ENCODE results near the gene SMARCB1.

The SMARCB1 gene

DNA sequence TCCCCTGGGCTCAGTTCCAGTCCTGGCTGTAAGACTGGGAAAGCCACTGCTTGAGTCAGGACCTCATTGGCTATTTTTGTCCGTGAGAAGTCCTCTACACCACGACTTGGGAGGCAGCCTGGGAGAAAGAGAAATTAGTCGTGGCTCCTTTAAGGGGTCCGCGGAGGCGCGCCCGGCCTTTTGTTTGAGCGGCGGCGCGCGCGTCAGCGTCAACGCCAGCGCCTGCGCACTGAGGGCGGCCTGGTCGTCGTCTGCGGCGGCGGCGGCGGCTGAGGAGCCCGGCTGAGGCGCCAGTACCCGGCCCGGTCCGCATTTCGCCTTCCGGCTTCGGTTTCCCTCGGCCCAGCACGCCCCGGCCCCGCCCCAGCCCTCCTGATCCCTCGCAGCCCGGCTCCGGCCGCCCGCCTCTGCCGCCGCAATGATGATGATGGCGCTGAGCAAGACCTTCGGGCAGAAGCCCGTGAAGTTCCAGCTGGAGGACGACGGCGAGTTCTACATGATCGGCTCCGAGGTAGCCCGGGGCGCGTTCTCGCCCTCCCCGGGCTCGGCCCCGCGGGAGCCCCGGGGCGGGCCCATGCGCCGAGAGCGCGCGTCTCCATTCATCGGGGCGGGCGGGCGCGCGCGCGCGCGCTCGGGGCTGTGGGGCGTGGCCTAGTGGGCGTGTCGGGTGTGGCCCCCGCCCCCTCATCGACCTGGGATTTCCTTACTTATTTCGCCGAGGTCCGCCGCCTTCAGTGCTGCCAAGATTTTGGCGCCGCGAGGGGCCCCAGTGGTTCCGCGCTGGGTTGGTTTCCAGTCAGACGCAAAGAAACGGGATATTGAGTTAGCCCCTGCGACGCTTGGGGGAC is at the start of gene SMARCB1:
TSS of gene SMARCB1 (plus strand) at position 215 of the 848 bp plus-strand sequence. CDS start at position 419, 204 bp downstream.
- DNase-seq (ENCODE audit: low read depth) = peak; percentile 65
- peak within 1 kb of the TSS; percentile 87 for H3K4me3 ChIP-seq (ENCODE audit: low read depth, low read length)

DNA sequence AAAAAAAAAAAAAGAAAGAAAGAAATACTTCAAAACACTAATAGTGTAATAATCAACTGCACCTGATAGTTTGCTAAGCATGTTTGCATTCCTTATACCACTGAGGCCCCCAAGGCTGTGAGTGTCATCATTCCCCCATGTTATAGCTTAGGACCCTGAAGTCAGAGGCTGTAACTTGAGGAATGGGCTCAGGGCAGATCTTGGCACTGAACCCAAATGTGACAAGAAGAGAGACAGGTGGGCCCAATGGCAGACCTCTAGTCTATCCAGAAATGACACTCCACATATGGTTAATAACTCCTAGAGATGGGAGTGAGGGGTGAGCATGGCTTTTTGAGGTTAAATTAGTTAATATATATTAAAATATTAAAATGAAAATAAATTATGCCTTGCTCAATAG is 49.1 kb upstream of the SMARCB1 start:
- no peak for DNase-seq (ENCODE audit: low read depth)
- no peak overlapping the region for H3K4me3 ChIP-seq (ENCODE audit: low read depth, low read length)

DNA sequence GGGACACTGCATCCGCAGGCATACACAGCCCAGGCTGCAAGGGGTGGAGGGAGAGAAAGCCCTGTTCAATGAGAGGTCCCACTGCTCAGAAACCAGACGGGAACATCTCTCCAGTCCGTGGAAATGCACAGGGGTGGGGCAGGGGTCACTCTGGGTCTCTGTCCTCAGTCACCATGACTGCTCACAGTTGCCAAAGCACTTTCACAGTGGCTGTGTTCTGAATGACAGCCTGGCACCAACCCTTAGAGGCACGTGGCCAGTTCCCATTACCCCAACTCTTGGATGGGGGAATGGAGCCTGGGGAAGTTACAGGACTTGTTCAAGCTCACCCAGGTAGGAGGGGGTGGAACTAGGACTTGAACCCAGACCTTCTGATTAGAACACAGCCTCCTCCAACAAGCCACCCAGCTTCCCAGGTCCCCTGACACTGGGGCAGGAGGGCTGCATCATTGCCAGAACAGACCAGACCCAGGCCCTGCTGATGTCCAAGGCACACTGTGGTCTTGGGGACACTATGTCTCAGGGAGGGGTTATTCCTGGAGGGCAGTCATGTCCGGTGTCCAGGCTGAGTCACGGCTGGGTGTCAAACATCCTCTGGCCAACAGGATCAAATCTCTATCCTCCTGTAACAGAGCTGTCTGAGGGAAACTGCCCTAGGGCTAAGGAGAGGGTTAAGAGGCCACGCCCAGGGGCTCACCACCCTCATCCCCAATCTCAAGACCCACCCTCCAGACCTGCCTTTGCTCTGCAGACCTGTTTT is 44.1 kb upstream of the SMARCB1 start:
- H3K4me3 ChIP-seq (ENCODE audit: low read depth, low read length) = no peak overlapping the region
- DNase-seq (ENCODE audit: low read depth) = no peak

DNA sequence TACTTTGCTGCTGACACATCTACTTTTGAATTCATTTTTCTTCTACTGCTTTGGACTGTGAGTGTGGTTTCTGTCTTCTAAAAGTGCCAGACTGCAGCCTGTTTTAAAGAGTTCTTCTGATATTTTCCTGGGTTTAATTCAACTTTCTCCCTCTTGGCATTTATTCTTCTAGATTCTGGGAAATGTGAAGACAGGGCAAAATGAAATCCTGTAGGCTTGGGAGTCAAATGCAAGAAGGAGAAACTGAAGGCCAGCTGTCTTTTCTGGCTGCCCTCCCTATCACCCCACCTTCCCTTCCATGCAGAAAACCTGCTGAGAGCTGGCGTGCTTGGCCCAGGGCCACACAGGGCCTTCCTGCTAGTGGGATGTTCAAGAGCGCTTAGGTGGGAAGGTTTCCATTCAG is 43.5 kb upstream of the SMARCB1 start:
- H3K4me3 ChIP-seq (ENCODE audit: low read depth, low read length) = no peak overlapping the region
- no peak for DNase-seq (ENCODE audit: low read depth)

DNA sequence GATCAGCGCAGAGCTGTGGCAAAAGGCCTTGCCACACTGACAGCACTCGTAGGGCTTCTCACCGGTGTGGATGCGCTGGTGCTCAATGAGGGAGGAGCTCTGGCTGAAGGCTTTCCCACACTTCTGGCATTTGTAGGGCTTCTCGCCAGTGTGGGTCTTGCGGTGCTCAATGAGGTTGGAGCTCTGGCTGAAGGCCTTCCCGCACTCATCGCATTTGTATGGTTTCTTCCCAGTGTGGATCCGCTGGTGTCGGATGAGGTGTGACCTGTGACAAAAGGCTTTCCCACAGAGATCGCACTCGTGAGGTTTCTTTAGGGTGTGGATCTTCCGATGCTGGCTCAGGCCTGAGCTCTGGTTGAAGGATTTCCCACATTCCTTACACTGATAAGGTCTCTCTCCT is 42.8 kb upstream of the SMARCB1 start:
- no peak overlapping the region for H3K4me3 ChIP-seq (ENCODE audit: low read depth, low read length)
- no peak for DNase-seq (ENCODE audit: low read depth)

DNA sequence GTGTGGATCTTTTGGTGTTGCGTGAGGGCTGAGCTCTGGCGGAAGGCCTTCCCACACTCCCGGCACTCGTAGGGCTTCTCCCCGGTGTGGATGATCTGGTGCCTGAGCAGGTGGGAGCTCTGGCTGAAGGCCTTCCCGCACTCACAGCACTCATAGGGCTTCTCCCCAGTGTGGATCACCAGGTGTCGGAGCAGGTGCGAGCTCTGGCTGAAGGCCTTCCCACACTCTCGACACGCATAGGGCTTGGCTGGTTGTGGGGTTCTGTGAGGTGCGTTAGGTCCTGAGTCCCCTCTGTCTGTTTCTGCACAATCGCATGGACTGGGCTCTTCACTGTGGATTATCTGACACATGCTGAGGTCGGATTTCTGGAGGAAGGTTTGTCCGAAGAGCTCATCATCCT is 42.3 kb upstream of the SMARCB1 start:
- H3K4me3 ChIP-seq (ENCODE audit: low read depth, low read length) = no peak overlapping the region
- DNase-seq (ENCODE audit: low read depth) = no peak

DNA sequence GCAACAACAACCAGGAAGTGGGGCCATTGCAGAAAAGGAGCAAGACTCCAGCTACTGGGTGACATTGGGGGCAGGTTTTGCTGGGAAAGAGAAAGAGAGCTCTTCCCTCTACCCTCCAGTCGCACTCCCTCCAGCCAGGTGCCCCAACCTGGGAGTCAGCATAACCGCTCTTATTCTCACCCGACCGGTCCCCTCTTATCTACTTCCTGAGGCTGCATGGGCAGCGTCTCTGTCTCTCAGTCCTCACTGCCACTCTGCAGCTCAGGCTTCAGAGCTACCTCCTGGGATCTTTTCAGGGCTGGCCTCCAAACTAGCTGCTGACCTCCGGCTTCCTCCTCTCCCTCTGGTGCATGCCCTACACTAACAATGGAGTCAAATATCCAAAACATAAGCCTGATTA is 41.0 kb upstream of the SMARCB1 start:
- no peak overlapping the region for H3K4me3 ChIP-seq (ENCODE audit: low read depth, low read length)
- no peak for DNase-seq (ENCODE audit: low read depth)

DNA sequence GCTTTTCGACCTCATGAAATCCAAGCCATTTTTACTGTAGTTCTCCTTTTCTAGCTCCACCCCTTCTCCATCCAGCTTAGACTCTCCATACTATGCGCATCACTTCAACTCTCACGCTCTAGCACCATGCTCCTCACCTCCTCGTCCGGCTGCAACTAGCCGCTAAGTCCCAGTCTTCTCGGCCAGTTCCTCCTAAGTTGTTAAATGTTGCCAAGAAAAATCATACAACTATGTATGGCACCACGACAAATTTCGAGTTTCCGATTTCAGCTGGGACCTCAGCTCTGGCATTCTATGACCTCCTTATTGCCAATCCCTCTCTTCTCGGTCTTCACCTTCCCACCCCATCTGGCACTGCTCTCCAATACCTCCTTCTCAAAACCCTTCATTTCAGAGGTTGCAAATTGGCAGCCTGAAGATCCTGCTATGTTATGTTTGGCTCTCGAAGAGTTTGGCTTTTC is 36.9 kb upstream of the SMARCB1 start:
- no peak for DNase-seq (ENCODE audit: low read depth)

DNA sequence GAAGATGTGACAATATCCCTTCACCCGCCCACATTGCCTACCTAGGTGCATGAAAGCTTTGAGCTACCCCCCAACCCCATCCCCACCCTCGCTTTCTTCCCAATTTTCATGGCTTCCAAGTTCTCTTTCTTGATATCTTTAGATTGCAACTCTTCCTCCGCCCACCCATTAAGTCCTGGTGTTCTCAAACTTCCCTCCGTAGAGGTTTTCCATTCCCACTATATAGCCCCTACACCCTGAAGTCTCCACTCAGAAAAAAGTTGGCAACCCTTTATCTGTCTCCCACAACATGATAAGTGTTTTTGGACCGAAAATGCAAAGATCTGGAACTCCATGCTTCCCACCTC is 36.4 kb upstream of the SMARCB1 start:
- peak overlapping the region; percentile 94 for H3K4me3 ChIP-seq (ENCODE audit: low read depth, low read length)
- no peak for DNase-seq (ENCODE audit: low read depth)

More for the DNA sequence above, 36.9 kb upstream of the SMARCB1 start:
- peak overlapping the region; percentile 94 for H3K4me3 ChIP-seq (ENCODE audit: low read depth, low read length)

DNA sequence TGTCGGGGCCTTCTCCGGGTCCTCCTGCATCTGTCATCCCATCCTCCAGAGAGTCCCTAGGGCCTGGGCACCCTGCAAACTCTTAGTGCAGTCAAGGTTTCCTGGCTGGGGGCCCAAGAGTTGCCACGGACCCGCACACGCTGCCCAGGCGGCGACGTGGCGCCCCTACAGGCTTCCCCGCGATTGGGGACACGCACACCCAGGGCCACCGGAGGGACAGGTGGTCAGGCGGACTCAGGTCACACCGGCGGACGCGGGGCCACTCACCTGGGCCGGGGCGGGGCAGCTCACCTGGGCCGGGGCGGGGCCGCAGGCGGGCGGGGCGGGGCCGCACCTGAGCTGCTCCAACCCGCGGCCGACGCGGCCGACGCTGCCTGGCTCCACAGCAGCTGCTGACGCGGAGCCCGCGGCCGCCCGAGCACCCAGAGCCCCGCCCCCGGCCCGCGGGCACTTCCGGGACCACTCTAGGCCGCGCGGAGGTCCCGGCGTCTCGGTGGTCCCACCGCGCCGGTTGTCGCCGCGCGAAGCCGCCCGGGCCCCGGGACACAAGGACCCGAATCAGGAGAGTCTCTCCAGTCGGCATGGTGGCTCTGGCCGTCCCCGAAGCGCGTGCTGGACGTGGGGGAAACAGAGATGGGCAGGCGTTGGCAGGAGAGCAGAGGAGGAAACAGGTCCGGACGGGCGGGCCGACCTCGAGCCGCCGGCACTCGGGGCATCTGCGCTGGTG is 35.9 kb upstream of the SMARCB1 start, which contains the start of gene ZNF70:
TSS of gene ZNF70 (minus strand) at position 399 of the 727 bp plus-strand sequence. CDS start 5,972 bp downstream, outside the sequence.
- H3K4me3 ChIP-seq (ENCODE audit: low read depth, low read length) = peak within 1 kb of the TSS; percentile 94
- peak; percentile 48 for DNase-seq (ENCODE audit: low read depth)

DNA sequence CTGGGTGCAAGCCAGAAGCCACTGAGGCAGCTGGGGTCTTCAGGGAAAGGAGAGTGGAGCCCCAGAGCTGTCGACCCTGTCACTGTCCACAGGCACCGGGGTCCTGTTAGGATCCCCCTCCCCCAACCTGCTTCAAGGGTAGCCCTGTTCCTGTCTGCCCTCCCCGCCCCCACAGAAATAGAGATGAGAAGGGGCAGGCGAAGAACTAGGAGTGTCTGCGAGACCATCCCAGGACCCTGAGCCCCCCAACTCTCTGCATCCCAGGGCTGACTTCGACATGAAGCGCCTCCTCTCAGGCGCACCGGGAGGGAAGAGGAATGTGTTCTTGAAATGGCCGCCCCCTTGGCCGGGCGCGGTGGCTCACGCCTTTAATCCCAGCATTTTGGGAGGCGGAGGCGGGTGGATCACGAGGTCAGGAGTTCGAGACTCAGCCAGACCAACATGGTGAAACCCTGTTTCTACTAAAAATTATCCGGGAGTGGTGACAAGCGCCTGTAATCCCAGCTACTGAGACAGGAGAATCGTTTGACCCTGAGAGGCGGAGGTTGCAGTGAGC is 35.2 kb upstream of the SMARCB1 start:
- peak overlapping the region; percentile 94 for H3K4me3 ChIP-seq (ENCODE audit: low read depth, low read length)
- no peak for DNase-seq (ENCODE audit: low read depth)

DNA sequence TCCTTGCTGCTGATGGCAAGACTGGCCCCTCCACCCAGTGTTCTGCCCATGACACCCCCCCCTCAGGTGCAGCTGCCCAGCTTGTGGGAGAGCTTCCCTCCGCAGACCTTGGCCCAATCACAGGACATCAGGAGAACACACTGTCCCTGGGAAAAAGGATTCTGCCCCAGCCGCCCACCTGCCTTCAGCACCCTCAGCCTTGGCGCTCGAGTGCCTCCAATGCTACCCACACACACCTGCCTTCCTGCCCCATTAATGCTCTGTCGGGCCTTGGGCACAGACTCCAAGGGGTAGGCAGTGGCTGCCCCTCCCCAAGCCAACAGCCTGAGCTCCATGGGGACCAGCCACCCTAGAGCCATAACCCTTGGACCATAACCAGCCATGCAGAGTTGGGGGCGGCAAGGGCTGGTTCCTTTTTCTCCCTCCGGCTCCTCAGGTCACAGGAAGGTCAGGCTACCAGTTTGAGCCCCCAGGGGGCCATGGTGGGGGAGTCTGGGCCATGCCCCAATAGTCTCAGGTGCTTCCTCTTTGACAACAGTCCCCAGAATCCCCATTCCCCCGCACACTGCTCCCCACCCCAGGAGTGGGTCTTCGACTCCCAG is 34.6 kb upstream of the SMARCB1 start:
- no peak overlapping the region for H3K4me3 ChIP-seq (ENCODE audit: low read depth, low read length)
- no peak for DNase-seq (ENCODE audit: low read depth)

DNA sequence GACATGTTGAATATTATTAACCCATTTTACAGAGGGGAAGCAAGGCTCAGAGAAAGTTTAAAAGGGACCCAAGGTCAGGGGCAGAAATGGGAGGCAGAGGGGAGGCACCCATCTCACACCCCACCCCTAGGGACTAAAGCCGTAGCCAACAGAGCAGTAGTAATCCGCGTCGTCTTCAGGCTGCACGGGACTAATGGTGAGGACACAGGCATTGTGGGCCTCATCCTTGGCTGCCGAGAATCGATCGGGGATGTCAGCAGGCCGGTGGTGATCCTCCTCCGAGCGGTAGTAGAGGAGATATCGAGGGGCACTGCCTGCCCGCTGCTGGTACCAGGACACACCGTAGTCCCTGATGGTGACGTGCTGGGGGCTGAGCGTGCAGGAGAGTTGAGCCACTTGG is 34.0 kb upstream of the SMARCB1 start:
- H3K4me3 ChIP-seq (ENCODE audit: low read depth, low read length) = no peak overlapping the region
- DNase-seq (ENCODE audit: low read depth) = no peak

DNA sequence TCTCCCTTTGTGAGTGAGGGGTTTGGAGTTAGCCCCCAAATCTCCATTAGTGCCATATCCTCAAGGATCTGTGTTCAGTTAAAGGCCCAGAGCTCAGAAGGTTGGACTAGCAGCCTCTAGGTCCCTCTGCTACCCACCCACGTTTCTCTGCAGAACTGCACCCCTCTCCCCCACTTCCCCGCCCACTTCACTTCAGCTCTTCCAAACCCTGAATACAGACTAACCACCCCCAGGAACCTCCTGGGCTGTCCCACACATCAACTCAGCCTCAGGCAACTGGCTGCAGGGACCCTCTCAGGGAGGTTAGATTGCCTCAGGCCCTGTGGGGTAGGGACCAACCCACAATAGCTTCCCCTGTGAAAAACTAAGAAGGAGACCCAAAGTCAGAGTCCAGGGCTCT is 33.4 kb upstream of the SMARCB1 start:
- no peak overlapping the region for H3K4me3 ChIP-seq (ENCODE audit: low read depth, low read length)
- DNase-seq (ENCODE audit: low read depth) = no peak

DNA sequence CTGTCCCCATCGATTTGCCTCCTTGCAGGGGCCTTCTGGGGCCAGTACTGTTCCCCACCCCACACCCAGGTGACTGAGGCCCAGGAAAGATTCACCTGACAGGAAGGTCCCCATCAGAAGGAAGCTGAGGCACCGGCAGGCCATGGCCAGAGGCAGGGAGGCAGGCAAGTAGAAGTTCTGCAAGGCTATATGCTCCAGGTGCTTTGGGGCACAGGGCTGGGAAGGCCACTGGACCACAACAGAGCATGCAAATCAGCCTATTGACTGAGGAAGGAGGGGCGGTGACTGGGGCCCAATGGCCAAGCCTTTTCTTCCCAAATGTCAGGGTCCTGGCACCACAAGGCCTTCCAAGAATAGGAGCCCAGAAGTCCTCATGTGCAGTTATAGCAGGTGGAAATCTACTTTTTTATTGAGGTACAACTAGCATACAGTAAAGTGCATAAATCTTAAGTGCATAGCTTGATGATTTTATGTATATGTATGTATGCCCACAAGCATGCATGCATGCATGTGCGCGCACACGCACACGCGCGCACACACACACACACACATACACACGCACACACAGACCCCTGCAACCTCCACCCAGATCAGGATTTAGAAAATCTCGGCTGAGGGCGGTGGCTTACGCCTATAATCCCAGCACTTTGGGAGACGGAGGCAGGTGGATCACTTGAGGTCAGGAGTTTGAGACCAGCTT is 32.4 kb upstream of the SMARCB1 start, which contains the start of gene VPREB3:
TSS of gene VPREB3 (minus strand) at position 206 of the 700 bp plus-strand sequence. CDS start at position 144, 62 bp downstream.
- DNase-seq (ENCODE audit: low read depth) = no peak
- no peak within 1 kb of the TSS for H3K4me3 ChIP-seq (ENCODE audit: low read depth, low read length)

DNA sequence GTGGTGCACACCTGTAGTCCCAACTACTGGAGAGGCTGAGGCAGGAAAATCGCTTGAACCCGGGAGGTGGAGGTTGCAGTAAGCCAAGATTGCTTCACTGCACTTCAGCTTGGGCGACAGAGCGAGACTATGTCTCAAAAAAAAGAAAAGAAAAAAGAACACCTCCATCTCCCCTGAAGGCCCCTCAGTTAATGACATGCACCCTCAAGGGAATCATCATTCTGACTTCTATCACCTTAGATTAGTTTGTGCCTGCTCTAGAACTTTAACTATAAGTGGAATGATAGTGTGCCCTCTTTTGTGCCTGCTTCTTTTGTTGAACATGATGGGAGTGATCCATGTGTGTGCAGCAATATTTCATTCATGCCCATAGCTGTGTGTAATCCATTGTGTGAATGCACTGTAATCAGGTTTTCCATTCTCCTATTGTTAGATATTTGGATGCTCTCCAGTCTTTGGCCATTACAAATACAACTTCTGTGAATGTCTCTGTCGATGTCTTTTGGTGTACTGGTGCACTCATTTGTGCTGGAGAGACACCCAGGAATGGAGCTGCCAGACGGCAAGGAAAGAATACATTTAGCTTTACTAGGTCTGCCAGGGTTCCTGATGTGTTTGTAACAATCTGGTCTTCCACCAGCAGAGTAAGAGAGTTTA is 31.7 kb upstream of the SMARCB1 start:
- H3K4me3 ChIP-seq (ENCODE audit: low read depth, low read length) = no peak overlapping the region
- DNase-seq (ENCODE audit: low read depth) = no peak

DNA sequence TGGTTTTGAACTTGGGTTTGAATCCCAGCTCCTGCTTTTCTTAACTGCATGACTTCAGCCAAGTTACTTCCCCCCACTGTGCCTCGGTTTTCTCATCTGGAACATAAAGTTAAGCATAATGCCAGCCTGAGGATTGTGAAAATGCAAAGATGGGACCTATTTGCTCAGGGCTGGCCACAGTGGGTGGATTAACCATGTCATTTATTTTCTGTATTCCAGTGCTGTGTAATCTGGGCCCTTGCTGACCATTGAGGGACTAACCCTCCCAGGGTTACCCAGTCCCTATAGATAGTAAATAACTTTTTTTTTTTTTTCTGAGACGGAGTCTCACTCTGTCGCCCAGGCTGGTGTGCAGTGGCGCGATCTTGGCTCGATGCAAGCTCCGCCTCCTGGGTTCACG is 31.1 kb upstream of the SMARCB1 start:
- DNase-seq (ENCODE audit: low read depth) = no peak
- H3K4me3 ChIP-seq (ENCODE audit: low read depth, low read length) = no peak overlapping the region

DNA sequence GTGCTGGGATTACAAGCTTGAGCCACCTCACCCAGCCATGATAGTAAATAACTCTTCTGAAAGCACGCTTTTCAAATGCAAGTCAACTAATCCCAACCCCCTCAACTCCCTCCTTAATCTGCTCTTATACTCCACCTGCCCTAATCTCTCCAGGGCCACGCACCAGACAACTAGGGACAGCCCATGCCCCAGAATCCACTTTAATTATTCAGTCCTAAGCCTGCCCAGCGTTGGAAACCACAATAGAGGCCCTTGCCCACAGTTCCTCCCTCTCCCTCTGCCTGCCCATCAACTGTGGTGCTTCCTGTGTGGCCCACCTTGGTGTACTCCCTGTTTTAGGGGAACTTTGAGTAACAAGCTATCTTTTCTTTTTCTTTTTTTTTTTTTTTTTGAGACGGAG is 29.9 kb upstream of the SMARCB1 start:
- H3K4me3 ChIP-seq (ENCODE audit: low read depth, low read length) = no peak overlapping the region
- DNase-seq (ENCODE audit: low read depth) = no peak
